Ovary (tissue), 9 donors: Measurements from ENCODE around the gene ICA1. TPM values are rescaled to one million over a fixed set of nuclear protein-coding genes. Genes with fewer than 3 reads are reported as not detected.

ENCODE experiments used
- DNase-seq, 5 donors: peaks; one replicate each; pipeline ENCODE4 v3.0.0-alpha.2; 2019 to 2020
- H3K27ac ChIP-seq, 2 donors: fragments of 200-600 bp; one replicate each; pipeline versions ENCODE4 v1.5.1 to v1.8.0; 2019 to 2022
- H3K27me3 ChIP-seq: fragments of 200-600 bp; one replicate; pipeline ENCODE4 v1.8.0; 2022
- H3K36me3 ChIP-seq: fragments of 200-600 bp; sonication (generic); one replicate; pipeline ENCODE4 v1.5.1; 2019
- H3K4me1 ChIP-seq: one replicate; pipeline ENCODE4 v1.8.1; 2013; ENCODE audit warnings: mild to moderate bottlenecking, moderate library complexity; ENCODE audit not compliant: insufficient read depth
- H3K4me3 ChIP-seq: fragments of 200-600 bp; sonication (generic); one replicate; pipeline ENCODE4 v1.5.1; 2017
- H3K9me3 ChIP-seq, 2 donors: fragments of 200-600 bp in 1 of 2; sonication (generic) in 1 of 2; one replicate each; pipeline versions ENCODE4 v1.5.1 to v1.8.1; 2013 to 2019; ENCODE audit warnings: mild to moderate bottlenecking in 1 of 2, moderate library complexity in 1 of 2
- EP300 ChIP-seq: sonication (generic); formaldehyde crosslinking; IDR thresholded peaks from one replicate; pipeline ENCODE4 v1.6.1; 2017; ENCODE audit warnings: antibody characterized with exemption
- POLR2A ChIP-seq: fragments of 450-650 bp; IDR thresholded peaks from one replicate; pipeline ENCODE4 v1.6.1; 2017; ENCODE audit warnings: antibody characterized with exemption, mild to moderate bottlenecking, moderate library complexity
- WGBS, 3 donors: extraction: QIAGEN DNeasy Blood & Tissue Kit in 1 of 3; methylation state at CpG; one replicate each; pipeline versions ENCODE4 v1.1.5 to v1.1.7; 2013 to 2017; 5-methylcytosine and 5-hydroxymethylcytosine counted together
- intact Hi-C, 4 donors: fragments of 100-400 bp; cut with DNase I; formaldehyde crosslinking; loops; one replicate each; pipeline versions ENCODE4 v1.11.0 to v1.15.1; 2022 to 2023
- polyA plus RNA-seq, 2 donors: library from polyadenylated mRNA; stranded (reverse); fragments of 200-250 nt in 1 of 2; fragments of 350-450 nt in 1 of 2; fragmentation: Illumina TruSeq in 1 of 2; extraction: RNeasy Lipid Tissue Mini Kit (QIAGEN cat#74804) in 1 of 2; gene quantifications; one replicate each; pipeline ENCODE4 v1.2.3, GENCODE V29; 2013 to 2014
- total RNA-seq, 7 donors: library from RNA; depleted of rRNA in 2 of 7; stranded (reverse); fragments of >200 nt in 2 of 7; fragmentation: NEBNext Ultra II Directional in 3 of 7; extraction: Animal tissue kit (Norgen Biotek cat#: 25700) in 3 of 7; gene quantifications; one replicate each; pipeline versions ENCODE4 v1.1.0 to v1.2.4, GENCODE V29; 2016 to 2023
- TF ChIP-seq, protein P1 (sequence below), 3 donors: fragments of 450-650 bp in 2 of 3; fragments of 200-600 bp in 1 of 3; IDR thresholded peaks; one replicate each; pipeline versions ENCODE4 v1.5.1 to v1.8.0; 2016 to 2022; ENCODE audit warnings: antibody characterized with exemption in 3 of 3, mild to moderate bottlenecking in 1 of 3
- donor health status: DM: no; HTN: no; CAD: no; lungs with moderate emphysema.
- donor health status: DM: no; HTN: no; CAD: no.
- donor health status: Bipolar disorder and iron deficiency.
- donor health status: DM: yes; HTN: yes; CAD: no.
- donor health status: DM: no; HTN: no; CAD: no.
- donor health status: DM: yes; HTN: yes; CAD: no.

ICA1 gene
- total and polyA plus RNA-seq, 9 donors, result 2.1 to 19.4 (median 4.7) TPM

GRCh38 chr7:8283968-8284367, 22.0 kb upstream of the ICA1 start:
- H3K27me3 ChIP-seq, result no peaks in the 10 kb centered on the region
- H3K27ac ChIP-seq, result no peak overlapping the region
- H3K4me1 ChIP-seq, result no peaks in the 10 kb centered on the region
- 67 to 75% (median 68%) methylated on average over 2 of the region's 2 CpGs for WGBS, 3 donors
- TF ChIP-seq EP300 (no peak), POLR2A (no peak)
- TF ChIP-seq, protein P1, sequence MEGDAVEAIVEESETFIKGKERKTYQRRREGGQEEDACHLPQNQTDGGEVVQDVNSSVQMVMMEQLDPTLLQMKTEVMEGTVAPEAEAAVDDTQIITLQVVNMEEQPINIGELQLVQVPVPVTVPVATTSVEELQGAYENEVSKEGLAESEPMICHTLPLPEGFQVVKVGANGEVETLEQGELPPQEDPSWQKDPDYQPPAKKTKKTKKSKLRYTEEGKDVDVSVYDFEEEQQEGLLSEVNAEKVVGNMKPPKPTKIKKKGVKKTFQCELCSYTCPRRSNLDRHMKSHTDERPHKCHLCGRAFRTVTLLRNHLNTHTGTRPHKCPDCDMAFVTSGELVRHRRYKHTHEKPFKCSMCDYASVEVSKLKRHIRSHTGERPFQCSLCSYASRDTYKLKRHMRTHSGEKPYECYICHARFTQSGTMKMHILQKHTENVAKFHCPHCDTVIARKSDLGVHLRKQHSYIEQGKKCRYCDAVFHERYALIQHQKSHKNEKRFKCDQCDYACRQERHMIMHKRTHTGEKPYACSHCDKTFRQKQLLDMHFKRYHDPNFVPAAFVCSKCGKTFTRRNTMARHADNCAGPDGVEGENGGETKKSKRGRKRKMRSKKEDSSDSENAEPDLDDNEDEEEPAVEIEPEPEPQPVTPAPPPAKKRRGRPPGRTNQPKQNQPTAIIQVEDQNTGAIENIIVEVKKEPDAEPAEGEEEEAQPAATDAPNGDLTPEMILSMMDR (IDR thresholded peaks at IDR 0.05), result no peak
- no peaks in the 10 kb centered on the region for H3K36me3 ChIP-seq
- H3K9me3 ChIP-seq, result no peaks in the 10 kb centered on the region
- intact Hi-C loops, result no loop called here
- no peak for DNase-seq
- no peak overlapping the region for H3K4me3 ChIP-seq

- no peaks in the 10 kb centered on the region for H3K4me1 ChIP-seq
- no peaks in the 10 kb centered on the region for H3K27me3 ChIP-seq
- no peak for DNase-seq
- TF ChIP-seq EP300, result no peak
- TF ChIP-seq, protein P1 (IDR thresholded peaks at IDR 0.05), result no peak
- WGBS, 3 donors, result 82 to 90% (median 89%) methylated on average over 2 of the region's 2 CpGs
- no peak overlapping the region for H3K4me3 ChIP-seq
- H3K36me3 ChIP-seq, result no peaks in the 10 kb centered on the region
- no peaks in the 10 kb centered on the region for H3K9me3 ChIP-seq
- intact Hi-C loops, result no loop called here
- H3K27ac ChIP-seq, result no peak overlapping the region
Measured at GRCh38 chr7:8282871-8283270, 20.9 kb upstream of the ICA1 start.

- WGBS, 3 donors, result 58 to 71% (median 59%) methylated on average over 3 of the region's 3 CpGs
- H3K9me3 ChIP-seq, result no peaks in the 10 kb centered on the region
- no peak overlapping the region for H3K27ac ChIP-seq
- TF ChIP-seq EP300, result no peak
- TF ChIP-seq, protein P1 (IDR thresholded peaks at IDR 0.05), result no peak
- TF ChIP-seq POLR2A, result no peak
- intact Hi-C loops, result no loop called here
- no peaks in the 10 kb centered on the region for H3K27me3 ChIP-seq
- H3K4me1 ChIP-seq, result no peaks in the 10 kb centered on the region
- no peak overlapping the region for H3K4me3 ChIP-seq
- H3K36me3 ChIP-seq, result no peaks in the 10 kb centered on the region
- no peak for DNase-seq
Measured at GRCh38 chr7:8282162-8282561, 20.2 kb upstream of the ICA1 start.

GRCh38 chr7:8278183-8278582, 16.2 kb upstream of the ICA1 start:
- Histone ChIP-seq H3K4me1 (no peaks in the 10 kb centered on the region), H3K9me3 (no peaks in the 10 kb centered on the region), H3K36me3 (no peaks in the 10 kb centered on the region), H3K27me3 (no peaks in the 10 kb centered on the region), H3K27ac (no peak overlapping the region), H3K4me3 (no peak overlapping the region)
- intact Hi-C loops, result no loop called here
- no peak for DNase-seq
- TF ChIP-seq EP300, result no peak
- no peak for TF ChIP-seq POLR2A
- TF ChIP-seq, protein P1 (IDR thresholded peaks at IDR 0.05), result no peak
- WGBS, 3 donors, result 76 to 98% (median 94%) methylated on average over 2 of the region's 2 CpGs
